Naive thymus-derived CD8-positive, alpha-beta T cell (primary cell): ENCODE data around the gene GRK1. TPM values are rescaled to one million over a fixed set of nuclear protein-coding genes. Genes with fewer than 3 reads are reported as not detected.

ENCODE experiments used
- ATAC-seq, 2 donors: fragments of 150-1000 bp; cut with Tn5 transposase in 1 of 2; sonication (Bioruptor Pico), chemical (Tn5 transposase) in 1 of 2; 1 replicate in 1 of 2; 2 replicates in 1 of 2; pipeline ENCODE4 v1.10.0; 2021; ENCODE audit warnings: mild to moderate bottlenecking in 2 of 2, moderate library complexity in 2 of 2
- POLR2A ChIA-PET: fragments of 350-600 bp; sonication (Branson Sonifier 250); formaldehyde crosslinking; loops from one replicate; lab custom pipeline; 2021; ENCODE audit warnings: antibody characterized with exemption; lab: Charles Lee
- DNase-seq, 10 donors: peaks; one replicate each; pipeline versions ENCODE4 v3.0.0 to v3.0.0-alpha.2; 2020 to 2022
- H3K27ac Mint-ChIP-seq, 10 donors: one replicate each; pipeline ENCODE4 v1.8.0; 2020 to 2022; ENCODE audit warnings: mild to moderate bottlenecking in 10 of 10, mixed read lengths in 10 of 10, moderate library complexity in 4 of 10, inconsistent platforms in 1 of 10
- H3K27me3 Mint-ChIP-seq, 5 donors: one replicate each; pipeline ENCODE4 v1.8.0; 2021 to 2022; ENCODE audit warnings: mixed read lengths in 5 of 5
- H3K36me3 Mint-ChIP-seq, 3 donors: one replicate each; pipeline ENCODE4 v1.8.0; 2020 to 2022; ENCODE audit warnings: mixed read lengths in 3 of 3, mild to moderate bottlenecking in 2 of 3, inconsistent platforms in 1 of 3
- H3K4me1 Mint-ChIP-seq, 4 donors: one replicate each; pipeline ENCODE4 v1.8.0; 2021 to 2022; ENCODE audit warnings: mixed read lengths in 4 of 4
- H3K4me3 Mint-ChIP-seq, 10 donors: one replicate each; pipeline ENCODE4 v1.8.0; 2020 to 2022; ENCODE audit warnings: mild to moderate bottlenecking in 10 of 10, mixed read lengths in 10 of 10, moderate library complexity in 6 of 10, inconsistent platforms in 1 of 10
- H3K9me3 Mint-ChIP-seq, 9 donors: one replicate each; pipeline ENCODE4 v1.8.0; 2020 to 2022; ENCODE audit warnings: mixed read lengths in 9 of 9, mild to moderate bottlenecking in 3 of 9, inconsistent platforms in 1 of 9, moderate library complexity in 1 of 9
- polyA plus RNA-seq, 3 donors: library from polyadenylated mRNA; unstranded; fragments of 300-500 nt; fragmentation: Illumina TruSeq; gene quantifications; one replicate each; pipeline ENCODE4 v1.2.3, GENCODE V29; 2021
- total RNA-seq, 8 experiments: library from RNA in 2 of 8; stranded (reverse) in 2 of 8; gene quantifications; one replicate each; pipeline ENCODE4 v1.2.3 and lab custom pipeline; 2021 to 2026

GRK1 gene
- total and polyA plus RNA-seq, 5 experiments from 2014 or later = not detected

- POLR2A ChIA-PET = no interaction called here
- peaks cover 0 to 2% (median 0%) of the 10 kb centered on the region in 9 donors for H3K9me3 Mint-ChIP-seq
- H3K4me1 Mint-ChIP-seq = peaks cover 4 to 18% (median 16%) of the 10 kb centered on the region in 4 donors
- H3K27me3 Mint-ChIP-seq = peaks cover 5 to 15% (median 10%) of the 10 kb centered on the region in 5 donors
- ATAC-seq = no peak
- H3K36me3 Mint-ChIP-seq = no peaks in the 10 kb centered on the region
- DNase-seq = no peak
- peak overlapping the region in 1 of 10 donors; percentile 6 for H3K27ac Mint-ChIP-seq
- peak overlapping the region in 1 of 10 donors; percentile 26 for H3K4me3 Mint-ChIP-seq
These were observed 61.6 kb downstream of the GRK1 start for GRCh38 chr13:113728571-113729054.

- Mint-ChIP-seq H3K36me3 (no peaks in the 10 kb centered on the region), H3K4me3 (peak overlapping the region in 1 of 10 donors; percentile 6), H3K9me3 (peaks cover 0 to 2% (median 0%) of the 10 kb centered on the region in 9 donors), H3K27me3 (peaks cover 5 to 15% (median 10%) of the 10 kb centered on the region in 5 donors), H3K27ac (peak overlapping the region in 1 of 10 donors; percentile 6), H3K4me1 (peaks cover 6 to 11% (median 8%) of the 10 kb centered on the region in 4 donors)
- DNase-seq = no peak
- ATAC-seq = no peak
- POLR2A ChIA-PET = no interaction called here
These were observed 62.4 kb downstream of the GRK1 start for GRCh38 chr13:113729187-113730019.

GRCh38 chr13:113730258-113730691 lies 63.3 kb downstream of the GRK1 start:
- H3K9me3 Mint-ChIP-seq = peaks cover 0 to 2% (median 0%) of the 10 kb centered on the region in 9 donors
- POLR2A ChIA-PET = no interaction called here
- H3K4me3 Mint-ChIP-seq = no peak overlapping the region
- H3K27ac Mint-ChIP-seq = no peak overlapping the region
- no peaks in the 10 kb centered on the region for H3K36me3 Mint-ChIP-seq
- peaks cover 5 to 15% (median 10%) of the 10 kb centered on the region in 5 donors for H3K27me3 Mint-ChIP-seq
- H3K4me1 Mint-ChIP-seq = peaks cover under 1 to 8% (median 3%) of the 10 kb centered on the region in 4 donors
- DNase-seq (no peak), ATAC-seq (no peak)

- H3K4me3 Mint-ChIP-seq = peak overlapping the region in 1 of 10 donors; percentile 48
- peak overlapping the region in 1 of 10 donors; percentile 41 for H3K27ac Mint-ChIP-seq
- peaks cover 0 to 2% (median 0%) of the 10 kb centered on the region in 9 donors for H3K9me3 Mint-ChIP-seq
- DNase-seq = no peak
- POLR2A ChIA-PET = no interaction called here
- peaks cover 5 to 15% (median 10%) of the 10 kb centered on the region in 5 donors for H3K27me3 Mint-ChIP-seq
- ATAC-seq = peak in 1 of 2 donors; percentile 53
- H3K4me1 Mint-ChIP-seq = peaks cover 0 to 8% (median 3%) of the 10 kb centered on the region in 4 donors
- H3K36me3 Mint-ChIP-seq = no peaks in the 10 kb centered on the region
These were observed 63.8 kb downstream of the GRK1 start for GRCh38 chr13:113730831-113731191.

- Mint-ChIP-seq H3K36me3 (no peaks in the 10 kb centered on the region), H3K4me3 (no peak overlapping the region), H3K4me1 (peaks cover 0 to 6% (median 3%) of the 10 kb centered on the region in 4 donors), H3K9me3 (peaks cover 0 to 2% (median 0%) of the 10 kb centered on the region in 9 donors), H3K27me3 (peaks cover 5 to 15% (median 10%) of the 10 kb centered on the region in 5 donors), H3K27ac (no peak overlapping the region)
- POLR2A ChIA-PET = no interaction called here
- DNase-seq (no peak), ATAC-seq (no peak)
These were observed 64.5 kb downstream of the GRK1 start for GRCh38 chr13:113731192-113732175.

GRCh38 chr13:113732176-113732960 lies 65.3 kb downstream of the GRK1 start:
- Mint-ChIP-seq H3K4me1 (peaks cover 0 to 4% (median 3%) of the 10 kb centered on the region in 4 donors), H3K27ac (no peak overlapping the region), H3K27me3 (peaks cover 5 to 15% (median 10%) of the 10 kb centered on the region in 5 donors), H3K9me3 (no peaks in the 10 kb centered on the region), H3K36me3 (no peaks in the 10 kb centered on the region), H3K4me3 (no peak overlapping the region)
- POLR2A ChIA-PET = no interaction called here
- ATAC-seq (no peak), DNase-seq (no peak)

GRCh38 chr13:113732961-113733950 lies 66.2 kb downstream of the GRK1 start:
- DNase-seq = no peak
- POLR2A ChIA-PET = no interaction called here
- ATAC-seq = no peak
- Mint-ChIP-seq H3K36me3 (no peaks in the 10 kb centered on the region), H3K27ac (peak overlapping the region in 2 of 10 donors; percentile 56 to 79), H3K4me3 (no peak overlapping the region), H3K27me3 (peaks cover 5 to 23% (median 10%) of the 10 kb centered on the region in 5 donors), H3K9me3 (no peaks in the 10 kb centered on the region), H3K4me1 (peaks cover 0 to 4% (median 3%) of the 10 kb centered on the region in 4 donors)

GRCh38 chr13:113734099-113734825 lies 67.2 kb downstream of the GRK1 start:
- Mint-ChIP-seq H3K27me3 (peaks cover 0 to 13% (median 3%) of the 10 kb centered on the region in 5 donors), H3K27ac (peak overlapping the region in 1 of 10 donors; percentile 21), H3K4me3 (no peak overlapping the region), H3K36me3 (no peaks in the 10 kb centered on the region), H3K4me1 (peaks cover 0 to 4% (median 2%) of the 10 kb centered on the region in 4 donors), H3K9me3 (no peaks in the 10 kb centered on the region)
- POLR2A ChIA-PET = no interaction called here
- DNase-seq (no peak), ATAC-seq (no peak)

- ATAC-seq (no peak), DNase-seq (no peak)
- POLR2A ChIA-PET = no interaction called here
- Mint-ChIP-seq H3K4me3 (no peak overlapping the region), H3K36me3 (no peaks in the 10 kb centered on the region), H3K4me1 (peaks cover 0 to 4% (median 2%) of the 10 kb centered on the region in 4 donors), H3K27ac (no peak overlapping the region), H3K27me3 (peaks cover 0 to 13% (median 4%) of the 10 kb centered on the region in 5 donors), H3K9me3 (no peaks in the 10 kb centered on the region)
These were observed 67.8 kb downstream of the GRK1 start for GRCh38 chr13:113734826-113735125.

- DNase-seq = no peak
- H3K4me1 Mint-ChIP-seq = peaks cover 0 to 4% (median 2%) of the 10 kb centered on the region in 4 donors
- peaks cover 0 to 18% (median 4%) of the 10 kb centered on the region in 5 donors for H3K27me3 Mint-ChIP-seq
- no peaks in the 10 kb centered on the region for H3K36me3 Mint-ChIP-seq
- H3K27ac Mint-ChIP-seq = no peak overlapping the region
- no peak overlapping the region for H3K4me3 Mint-ChIP-seq
- no peak for ATAC-seq
- no peaks in the 10 kb centered on the region for H3K9me3 Mint-ChIP-seq
- POLR2A ChIA-PET = no interaction called here
These were observed 68.2 kb downstream of the GRK1 start for GRCh38 chr13:113735194-113735593.
